ENCODE data around the gene RIMOC1.

RIMOC1 gene

DNA sequence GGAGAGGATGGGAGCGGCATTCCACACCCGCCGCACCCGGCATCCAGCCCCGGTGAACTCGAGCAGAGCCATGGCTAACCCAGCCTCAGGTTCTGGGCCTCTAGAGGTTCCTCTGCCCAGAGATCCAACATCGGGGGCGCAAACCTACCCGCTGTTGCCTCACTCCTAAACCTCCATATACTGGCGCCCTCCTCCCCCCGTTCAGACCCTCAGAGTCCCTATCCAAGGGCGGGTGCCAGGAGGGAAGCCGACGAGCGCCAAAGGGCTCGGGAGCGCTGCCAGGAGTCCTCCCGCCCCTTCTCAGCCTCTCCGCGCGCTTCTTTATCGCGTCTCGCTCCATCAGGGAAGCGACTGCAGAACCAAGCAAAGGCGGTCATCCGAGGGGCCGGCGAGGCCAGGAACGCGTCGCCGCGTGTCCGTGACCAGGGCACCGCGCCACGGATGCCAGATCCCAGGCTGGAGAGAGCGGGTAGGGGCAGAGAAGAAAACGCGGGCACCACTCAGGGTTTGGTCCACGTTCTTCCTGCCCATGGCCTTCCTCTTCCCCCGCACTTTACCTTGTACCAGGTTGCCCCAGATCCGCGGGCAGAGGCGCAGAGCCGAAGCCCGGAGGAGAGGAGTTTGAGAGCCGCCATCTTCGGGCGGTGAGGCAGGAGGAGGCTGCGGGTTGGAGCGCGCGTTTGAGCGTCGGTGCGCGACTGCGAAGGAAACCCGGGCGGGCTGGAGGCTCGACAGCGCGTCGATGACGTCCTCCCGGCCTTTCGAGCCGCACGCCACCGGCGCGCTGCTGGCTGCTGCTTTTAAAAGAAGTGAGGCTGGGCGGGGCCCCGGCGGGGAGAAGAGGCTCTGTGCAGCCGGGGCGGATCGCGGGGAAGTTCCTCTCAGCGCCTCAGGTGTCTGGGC, 34.2 kb upstream of the RIMOC1 start, which contains the start of gene OXCT1 (continued):
- TF ChIP-seq ZNF677 (tag by site-specific recombination; IDR thresholded peaks at IDR 0.05) (no peak), ZNF670 (tag by site-specific recombination; IDR thresholded peaks at IDR 0.05; ENCODE audit: low read depth) (no peak), ZBTB17 (tag by site-specific recombination; IDR thresholded peaks at IDR 0.05) (peak; percentile 93), KLF1 (tag by site-specific recombination; IDR thresholded peaks at IDR 0.05) (peak; percentile 87), ZNF132 (tag by site-specific recombination; IDR thresholded peaks at IDR 0.05; ENCODE audit: borderline replicate concordance) (no peak), KLF8 (tag by site-specific recombination; IDR thresholded peaks at IDR 0.05) (peak; percentile 75), BCL11B (tag by site-specific recombination; IDR thresholded peaks at IDR 0.05; ENCODE audit: low read depth) (no peak), ZNF555 (tag by site-specific recombination; conservative IDR thresholded peaks at IDR 0.05) (no peak), ZNF629 (tag by site-specific recombination; IDR thresholded peaks at IDR 0.05) (peak; percentile 93), REPIN1 (tag by site-specific recombination; IDR thresholded peaks at IDR 0.05; ENCODE audit: low read depth) (no peak), SALL2 (tag by site-specific recombination; IDR thresholded peaks at IDR 0.05; ENCODE audit: borderline replicate concordance) (no peak)
- TF ChIP-seq, protein P1, sequence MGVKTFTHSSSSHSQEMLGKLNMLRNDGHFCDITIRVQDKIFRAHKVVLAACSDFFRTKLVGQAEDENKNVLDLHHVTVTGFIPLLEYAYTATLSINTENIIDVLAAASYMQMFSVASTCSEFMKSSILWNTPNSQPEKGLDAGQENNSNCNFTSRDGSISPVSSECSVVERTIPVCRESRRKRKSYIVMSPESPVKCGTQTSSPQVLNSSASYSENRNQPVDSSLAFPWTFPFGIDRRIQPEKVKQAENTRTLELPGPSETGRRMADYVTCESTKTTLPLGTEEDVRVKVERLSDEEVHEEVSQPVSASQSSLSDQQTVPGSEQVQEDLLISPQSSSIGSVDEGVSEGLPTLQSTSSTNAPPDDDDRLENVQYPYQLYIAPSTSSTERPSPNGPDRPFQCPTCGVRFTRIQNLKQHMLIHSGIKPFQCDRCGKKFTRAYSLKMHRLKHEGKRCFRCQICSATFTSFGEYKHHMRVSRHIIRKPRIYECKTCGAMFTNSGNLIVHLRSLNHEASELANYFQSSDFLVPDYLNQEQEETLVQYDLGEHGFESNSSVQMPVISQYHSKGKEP (tag by site-specific recombination; IDR thresholded peaks at IDR 0.05), result no peak
- TF ChIP-seq, protein P2, sequence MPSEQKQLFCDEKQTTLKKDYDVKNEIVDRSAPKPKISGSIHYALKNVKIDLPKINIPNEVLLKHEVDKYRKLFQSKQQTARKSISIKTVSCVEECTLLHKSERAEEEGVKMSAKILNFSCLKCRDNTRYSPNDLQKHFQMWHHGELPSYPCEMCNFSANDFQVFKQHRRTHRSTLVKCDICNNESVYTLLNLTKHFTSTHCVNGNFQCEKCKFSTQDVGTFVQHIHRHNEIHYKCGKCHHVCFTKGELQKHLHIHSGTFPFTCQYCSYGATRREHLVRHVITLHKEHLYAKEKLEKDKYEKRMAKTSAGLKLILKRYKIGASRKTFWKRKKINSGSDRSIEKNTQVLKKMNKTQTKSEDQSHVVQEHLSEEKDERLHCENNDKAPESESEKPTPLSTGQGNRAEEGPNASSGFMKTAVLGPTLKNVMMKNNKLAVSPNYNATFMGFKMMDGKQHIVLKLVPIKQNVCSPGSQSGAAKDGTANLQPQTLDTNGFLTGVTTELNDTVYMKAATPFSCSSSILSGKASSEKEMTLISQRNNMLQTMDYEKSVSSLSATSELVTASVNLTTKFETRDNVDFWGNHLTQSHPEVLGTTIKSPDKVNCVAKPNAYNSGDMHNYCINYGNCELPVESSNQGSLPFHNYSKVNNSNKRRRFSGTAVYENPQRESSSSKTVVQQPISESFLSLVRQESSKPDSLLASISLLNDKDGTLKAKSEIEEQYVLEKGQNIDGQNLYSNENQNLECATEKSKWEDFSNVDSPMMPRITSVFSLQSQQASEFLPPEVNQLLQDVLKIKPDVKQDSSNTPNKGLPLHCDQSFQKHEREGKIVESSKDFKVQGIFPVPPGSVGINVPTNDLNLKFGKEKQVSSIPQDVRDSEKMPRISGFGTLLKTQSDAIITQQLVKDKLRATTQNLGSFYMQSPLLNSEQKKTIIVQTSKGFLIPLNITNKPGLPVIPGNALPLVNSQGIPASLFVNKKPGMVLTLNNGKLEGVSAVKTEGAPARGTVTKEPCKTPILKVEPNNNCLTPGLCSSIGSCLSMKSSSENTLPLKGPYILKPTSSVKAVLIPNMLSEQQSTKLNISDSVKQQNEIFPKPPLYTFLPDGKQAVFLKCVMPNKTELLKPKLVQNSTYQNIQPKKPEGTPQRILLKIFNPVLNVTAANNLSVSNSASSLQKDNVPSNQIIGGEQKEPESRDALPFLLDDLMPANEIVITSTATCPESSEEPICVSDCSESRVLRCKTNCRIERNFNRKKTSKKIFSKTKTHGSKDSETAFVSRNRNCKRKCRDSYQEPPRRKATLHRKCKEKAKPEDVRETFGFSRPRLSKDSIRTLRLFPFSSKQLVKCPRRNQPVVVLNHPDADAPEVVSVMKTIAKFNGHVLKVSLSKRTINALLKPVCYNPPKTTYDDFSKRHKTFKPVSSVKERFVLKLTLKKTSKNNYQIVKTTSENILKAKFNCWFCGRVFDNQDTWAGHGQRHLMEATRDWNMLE (tag by site-specific recombination; conservative IDR thresholded peaks at IDR 0.05; ENCODE audit: low read depth), result no peak
- TF ChIP-seq, protein P3, sequence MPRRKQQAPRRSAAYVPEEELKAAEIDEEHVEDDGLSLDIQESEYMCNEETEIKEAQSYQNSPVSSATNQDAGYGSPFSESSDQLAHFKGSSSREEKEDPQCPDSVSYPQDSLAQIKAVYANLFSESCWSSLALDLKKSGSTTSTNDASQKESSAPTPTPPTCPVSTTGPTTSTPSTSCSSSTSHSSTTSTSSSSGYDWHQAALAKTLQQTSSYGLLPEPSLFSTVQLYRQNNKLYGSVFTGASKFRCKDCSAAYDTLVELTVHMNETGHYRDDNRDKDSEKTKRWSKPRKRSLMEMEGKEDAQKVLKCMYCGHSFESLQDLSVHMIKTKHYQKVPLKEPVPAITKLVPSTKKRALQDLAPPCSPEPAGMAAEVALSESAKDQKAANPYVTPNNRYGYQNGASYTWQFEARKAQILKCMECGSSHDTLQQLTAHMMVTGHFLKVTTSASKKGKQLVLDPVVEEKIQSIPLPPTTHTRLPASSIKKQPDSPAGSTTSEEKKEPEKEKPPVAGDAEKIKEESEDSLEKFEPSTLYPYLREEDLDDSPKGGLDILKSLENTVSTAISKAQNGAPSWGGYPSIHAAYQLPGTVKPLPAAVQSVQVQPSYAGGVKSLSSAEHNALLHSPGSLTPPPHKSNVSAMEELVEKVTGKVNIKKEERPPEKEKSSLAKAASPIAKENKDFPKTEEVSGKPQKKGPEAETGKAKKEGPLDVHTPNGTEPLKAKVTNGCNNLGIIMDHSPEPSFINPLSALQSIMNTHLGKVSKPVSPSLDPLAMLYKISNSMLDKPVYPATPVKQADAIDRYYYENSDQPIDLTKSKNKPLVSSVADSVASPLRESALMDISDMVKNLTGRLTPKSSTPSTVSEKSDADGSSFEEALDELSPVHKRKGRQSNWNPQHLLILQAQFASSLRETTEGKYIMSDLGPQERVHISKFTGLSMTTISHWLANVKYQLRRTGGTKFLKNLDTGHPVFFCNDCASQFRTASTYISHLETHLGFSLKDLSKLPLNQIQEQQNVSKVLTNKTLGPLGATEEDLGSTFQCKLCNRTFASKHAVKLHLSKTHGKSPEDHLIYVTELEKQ (tag by site-specific recombination; IDR thresholded peaks at IDR 0.05; ENCODE audit: borderline replicate concordance), result no peak; the same call in 1 of the 2 replicates
- TF ChIP-seq, protein P4, sequence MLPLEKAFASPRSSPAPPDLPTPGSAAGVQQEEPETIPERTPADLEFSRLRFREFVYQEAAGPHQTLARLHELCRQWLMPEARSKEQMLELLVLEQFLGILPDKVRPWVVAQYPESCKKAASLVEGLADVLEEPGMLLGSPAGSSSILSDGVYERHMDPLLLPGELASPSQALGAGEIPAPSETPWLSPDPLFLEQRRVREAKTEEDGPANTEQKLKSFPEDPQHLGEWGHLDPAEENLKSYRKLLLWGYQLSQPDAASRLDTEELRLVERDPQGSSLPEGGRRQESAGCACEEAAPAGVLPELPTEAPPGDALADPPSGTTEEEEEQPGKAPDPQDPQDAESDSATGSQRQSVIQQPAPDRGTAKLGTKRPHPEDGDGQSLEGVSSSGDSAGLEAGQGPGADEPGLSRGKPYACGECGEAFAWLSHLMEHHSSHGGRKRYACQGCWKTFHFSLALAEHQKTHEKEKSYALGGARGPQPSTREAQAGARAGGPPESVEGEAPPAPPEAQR (tag by site-specific recombination; IDR thresholded peaks at IDR 0.05), result no peak
- TF ChIP-seq, protein P5, sequence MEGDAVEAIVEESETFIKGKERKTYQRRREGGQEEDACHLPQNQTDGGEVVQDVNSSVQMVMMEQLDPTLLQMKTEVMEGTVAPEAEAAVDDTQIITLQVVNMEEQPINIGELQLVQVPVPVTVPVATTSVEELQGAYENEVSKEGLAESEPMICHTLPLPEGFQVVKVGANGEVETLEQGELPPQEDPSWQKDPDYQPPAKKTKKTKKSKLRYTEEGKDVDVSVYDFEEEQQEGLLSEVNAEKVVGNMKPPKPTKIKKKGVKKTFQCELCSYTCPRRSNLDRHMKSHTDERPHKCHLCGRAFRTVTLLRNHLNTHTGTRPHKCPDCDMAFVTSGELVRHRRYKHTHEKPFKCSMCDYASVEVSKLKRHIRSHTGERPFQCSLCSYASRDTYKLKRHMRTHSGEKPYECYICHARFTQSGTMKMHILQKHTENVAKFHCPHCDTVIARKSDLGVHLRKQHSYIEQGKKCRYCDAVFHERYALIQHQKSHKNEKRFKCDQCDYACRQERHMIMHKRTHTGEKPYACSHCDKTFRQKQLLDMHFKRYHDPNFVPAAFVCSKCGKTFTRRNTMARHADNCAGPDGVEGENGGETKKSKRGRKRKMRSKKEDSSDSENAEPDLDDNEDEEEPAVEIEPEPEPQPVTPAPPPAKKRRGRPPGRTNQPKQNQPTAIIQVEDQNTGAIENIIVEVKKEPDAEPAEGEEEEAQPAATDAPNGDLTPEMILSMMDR (tag by site-specific recombination; IDR thresholded peaks at IDR 0.05), result no peak; the same call in 1 of the 2 replicates
- TF ChIP-seq, protein P6, sequence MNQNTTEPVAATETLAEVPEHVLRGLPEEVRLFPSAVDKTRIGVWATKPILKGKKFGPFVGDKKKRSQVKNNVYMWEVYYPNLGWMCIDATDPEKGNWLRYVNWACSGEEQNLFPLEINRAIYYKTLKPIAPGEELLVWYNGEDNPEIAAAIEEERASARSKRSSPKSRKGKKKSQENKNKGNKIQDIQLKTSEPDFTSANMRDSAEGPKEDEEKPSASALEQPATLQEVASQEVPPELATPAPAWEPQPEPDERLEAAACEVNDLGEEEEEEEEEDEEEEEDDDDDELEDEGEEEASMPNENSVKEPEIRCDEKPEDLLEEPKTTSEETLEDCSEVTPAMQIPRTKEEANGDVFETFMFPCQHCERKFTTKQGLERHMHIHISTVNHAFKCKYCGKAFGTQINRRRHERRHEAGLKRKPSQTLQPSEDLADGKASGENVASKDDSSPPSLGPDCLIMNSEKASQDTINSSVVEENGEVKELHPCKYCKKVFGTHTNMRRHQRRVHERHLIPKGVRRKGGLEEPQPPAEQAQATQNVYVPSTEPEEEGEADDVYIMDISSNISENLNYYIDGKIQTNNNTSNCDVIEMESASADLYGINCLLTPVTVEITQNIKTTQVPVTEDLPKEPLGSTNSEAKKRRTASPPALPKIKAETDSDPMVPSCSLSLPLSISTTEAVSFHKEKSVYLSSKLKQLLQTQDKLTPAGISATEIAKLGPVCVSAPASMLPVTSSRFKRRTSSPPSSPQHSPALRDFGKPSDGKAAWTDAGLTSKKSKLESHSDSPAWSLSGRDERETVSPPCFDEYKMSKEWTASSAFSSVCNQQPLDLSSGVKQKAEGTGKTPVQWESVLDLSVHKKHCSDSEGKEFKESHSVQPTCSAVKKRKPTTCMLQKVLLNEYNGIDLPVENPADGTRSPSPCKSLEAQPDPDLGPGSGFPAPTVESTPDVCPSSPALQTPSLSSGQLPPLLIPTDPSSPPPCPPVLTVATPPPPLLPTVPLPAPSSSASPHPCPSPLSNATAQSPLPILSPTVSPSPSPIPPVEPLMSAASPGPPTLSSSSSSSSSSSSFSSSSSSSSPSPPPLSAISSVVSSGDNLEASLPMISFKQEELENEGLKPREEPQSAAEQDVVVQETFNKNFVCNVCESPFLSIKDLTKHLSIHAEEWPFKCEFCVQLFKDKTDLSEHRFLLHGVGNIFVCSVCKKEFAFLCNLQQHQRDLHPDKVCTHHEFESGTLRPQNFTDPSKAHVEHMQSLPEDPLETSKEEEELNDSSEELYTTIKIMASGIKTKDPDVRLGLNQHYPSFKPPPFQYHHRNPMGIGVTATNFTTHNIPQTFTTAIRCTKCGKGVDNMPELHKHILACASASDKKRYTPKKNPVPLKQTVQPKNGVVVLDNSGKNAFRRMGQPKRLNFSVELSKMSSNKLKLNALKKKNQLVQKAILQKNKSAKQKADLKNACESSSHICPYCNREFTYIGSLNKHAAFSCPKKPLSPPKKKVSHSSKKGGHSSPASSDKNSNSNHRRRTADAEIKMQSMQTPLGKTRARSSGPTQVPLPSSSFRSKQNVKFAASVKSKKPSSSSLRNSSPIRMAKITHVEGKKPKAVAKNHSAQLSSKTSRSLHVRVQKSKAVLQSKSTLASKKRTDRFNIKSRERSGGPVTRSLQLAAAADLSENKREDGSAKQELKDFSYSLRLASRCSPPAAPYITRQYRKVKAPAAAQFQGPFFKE (tag by site-specific recombination; IDR thresholded peaks at IDR 0.05; ENCODE audit: borderline replicate concordance), result 0 out of 2 replicates have a peak, but pooled peaks have one; percentile 39
